Measurements from ENCODE around the gene CACNA2D2.

- TF ChIP-seq CTCF (IDR thresholded peaks at IDR 0.05) (no peak), EZH2 (IDR thresholded peaks at IDR 0.05) (no peak), EZH2phosphoT487 (IDR thresholded peaks at IDR 0.05) (no peak)
These were observed 175.3 kb downstream of the CACNA2D2 start, which contains the start of gene TUSC2 for GRCh38 chr3:50327943-50328691.

All from neural progenitor cell (in vitro differentiated cells).